Endothelial cell of umbilical vein (primary cell): ENCODE measurements around the gene KCP. TPM values are rescaled to one million over a fixed set of nuclear protein-coding genes. Genes with fewer than 3 reads are reported as not detected.

Source experiments
- BruUV-seq: library from RNA; stranded (reverse); fragments of 400-500 nt; replicated peaks from 2 replicates; lab custom pipeline; 2021; lab: Mats Ljungman, UMichigan
- CTCF ChIA-PET: fragments of 300-600, 350-600 bp; sonication (Branson Sonifier 250); formaldehyde crosslinking; loops from one replicate; lab custom pipeline; 2021; ENCODE audit warnings: antibody characterized with exemption, inconsistent platforms; lab: Charles Lee
- POLR2A ChIA-PET: fragments of 300-600, 350-600 bp; sonication (Branson Sonifier 250); formaldehyde crosslinking; loops from one replicate; lab custom pipeline; 2021; ENCODE audit warnings: antibody characterized with exemption, inconsistent platforms; lab: Charles Lee
- DNase-seq: peaks from one replicate; pipeline ENCODE4 v3.0.0-alpha.2; 2011; ENCODE audit warnings: low read depth, low spot score
- FAIRE-seq: peaks from 2 replicates; lab custom pipeline; 2011; peaks lifted over from hg19 to GRCh38; lab: Jason Lieb, UNC
- H2AFZ ChIP-seq: 2 replicates; pipeline ENCODE4 v1.6.0; 2012; ENCODE audit warnings: low read depth, low read length, control low read depth, inconsistent platforms
- H3K27ac ChIP-seq: 2 replicates; pipeline ENCODE4 v1.5.1; 2011; ENCODE audit warnings: low read depth, mild to moderate bottlenecking, control low read depth, low read length, moderate library complexity; ENCODE audit not compliant: insufficient read depth
- H3K27me3 ChIP-seq, 2 experiments: 2 replicates each; pipeline versions ENCODE4 v1.6.0 to v1.6.1; 2011; ENCODE audit warnings: low read length in 2 of 2, mixed read lengths in 1 of 2; ENCODE audit not compliant: control insufficient read depth in 2 of 2, insufficient read depth in 2 of 2
- H3K36me3 ChIP-seq, 2 experiments: 2 replicates in 1 of 2; 3 replicates in 1 of 2; pipeline ENCODE4 v1.5.1; 2011; ENCODE audit warnings: low read length in 2 of 2, mild to moderate bottlenecking in 1 of 2, moderate library complexity in 1 of 2; ENCODE audit not compliant: control insufficient read depth in 2 of 2, insufficient read depth in 2 of 2; ENCODE audit errors: extremely low read depth in 1 of 2
- H3K4me1 ChIP-seq: 3 replicates; pipeline ENCODE4 v1.5.1; 2011; ENCODE audit warnings: mild to moderate bottlenecking, low read length; ENCODE audit not compliant: control insufficient read depth, insufficient read depth; ENCODE audit errors: extremely low read depth
- H3K4me2 ChIP-seq: 2 replicates; pipeline ENCODE4 v1.6.1; 2011; ENCODE audit warnings: low read length, control low read depth, mixed read lengths; ENCODE audit not compliant: insufficient read depth
- H3K4me3 ChIP-seq, 3 experiments: fragments of 200-600 bp in 1 of 3; sonication (generic), shearing (Covaris generic) in 1 of 3; replicated peaks in 1 of 3; 2 replicates each; pipeline ENCODE4 v1.5.1; 2011 to 2016; ENCODE audit warnings: control low read depth in 3 of 3, low read length in 3 of 3, mild to moderate bottlenecking in 2 of 3, inconsistent platforms in 1 of 3, low read depth in 1 of 3, moderate library complexity in 1 of 3; ENCODE audit not compliant: insufficient read depth in 1 of 3
- H3K79me2 ChIP-seq: 2 replicates; pipeline ENCODE4 v1.6.0; 2012; ENCODE audit warnings: low read length, inconsistent platforms; ENCODE audit not compliant: control insufficient read depth, insufficient read depth
- H3K9ac ChIP-seq: replicated peaks from 2 replicates; pipeline ENCODE3; 2011; ENCODE audit warnings: low read length, control low read depth; ENCODE audit not compliant: insufficient read depth; ENCODE audit errors: extremely low read depth
- H3K9me1 ChIP-seq: replicated peaks from 3 replicates; pipeline ENCODE4 v1.6.0; 2011; ENCODE audit warnings: mild to moderate bottlenecking, low read length; ENCODE audit not compliant: control insufficient read depth, insufficient read depth; ENCODE audit errors: extremely low read depth
- H3K9me3 ChIP-seq: replicated peaks from 2 replicates; pipeline ENCODE4 v1.5.1; 2012; ENCODE audit warnings: low read length, inconsistent platforms; ENCODE audit not compliant: control insufficient read depth, insufficient read depth
- H4K20me1 ChIP-seq: replicated peaks from 2 replicates; pipeline ENCODE3; 2011; ENCODE audit warnings: mild to moderate bottlenecking, low read length; ENCODE audit not compliant: control insufficient read depth, insufficient read depth; ENCODE audit errors: extremely low read depth
- CTCF ChIP-seq, 2 donors: IDR thresholded peaks; 1 replicate in 1 of 2; 2 replicates in 1 of 2; pipeline ENCODE4 v1.5.1; 2011; ENCODE audit warnings: low read length in 2 of 2, mild to moderate bottlenecking in 2 of 2, moderate library complexity in 2 of 2, control low read depth in 1 of 2, inconsistent platforms in 1 of 2, low read depth in 1 of 2; ENCODE audit not compliant: insufficient read depth in 1 of 2; ENCODE audit errors: extremely low read depth in 1 of 2
- EZH2 ChIP-seq: IDR thresholded peaks from 2 replicates; pipeline ENCODE4 v1.6.1; 2012; ENCODE audit warnings: borderline replicate concordance, low read depth, mild to moderate bottlenecking, moderate library complexity, low read length, inconsistent platforms; ENCODE audit not compliant: severe bottlenecking
- FOS ChIP-seq: IDR thresholded peaks from 2 replicates; pipeline ENCODE4 v1.6.1; 2011; ENCODE audit warnings: mild to moderate bottlenecking, low read length, moderate library complexity, borderline replicate concordance; ENCODE audit not compliant: insufficient read depth
- GATA2 ChIP-seq: IDR thresholded peaks from 2 replicates; pipeline ENCODE4 v1.7.0; 2011; ENCODE audit warnings: low read depth, mild to moderate bottlenecking, moderate library complexity, mixed read lengths, low read length; ENCODE audit not compliant: insufficient read length, insufficient read depth
- JUN ChIP-seq: IDR thresholded peaks from 2 replicates; pipeline ENCODE4 v1.6.1; 2011; ENCODE audit warnings: borderline replicate concordance, low read depth; ENCODE audit not compliant: insufficient read length, insufficient read depth
- MAX ChIP-seq: IDR thresholded peaks from 2 replicates; pipeline ENCODE4 v1.6.1; 2011; ENCODE audit not compliant: insufficient read depth, insufficient read length
- MYC ChIP-seq: IDR thresholded peaks from one replicate; pipeline ENCODE4 v1.6.1; 2011; ENCODE audit warnings: mild to moderate bottlenecking, low read depth, low read length
- POLR2A ChIP-seq: IDR thresholded peaks from 2 replicates; pipeline ENCODE4 v1.6.1; 2012; ENCODE audit warnings: low read depth, mild to moderate bottlenecking, control low read depth, low read length
- POLR2AphosphoS5 ChIP-seq: IDR thresholded peaks from 2 replicates; pipeline ENCODE4 v1.6.1; 2012; ENCODE audit warnings: low read depth, mild to moderate bottlenecking, control low read depth, low read length, moderate library complexity; ENCODE audit not compliant: insufficient read depth
- dilution Hi-C: fragments of 300-500 bp; cut with MboI; formaldehyde crosslinking; loops from one replicate; pipeline ENCODE4 v1.15.0; 2019; ENCODE audit warnings: low sequenced_read_pairs; ENCODE audit not compliant: extremely low pct_ligation_motif_present
- intact Hi-C: fragments of 100-400 bp; cut with micrococcal nuclease; formaldehyde crosslinking; loops from one replicate; pipeline ENCODE4 v1.10.0; 2022
- polyA plus RNA-seq, 4 experiments: library from polyadenylated mRNA; depleted of rRNA in 3 of 4; stranded (reverse) in 3 of 4; unstranded in 1 of 4; fragments of >200 nt; gene quantifications; 2 replicates each; pipeline versions ENCODE4 v1.2.1 to v1.2.3, GENCODE V29; 2011 to 2012; ENCODE audit warnings: missing spikeins in 1 of 4
- total RNA-seq: library from RNA; stranded (reverse); gene quantifications from 2 replicates; pipeline ENCODE4 v1.2.3, GENCODE V29; 2021

Gene KCP
- total and polyA plus RNA-seq, 2 donors (not counting 3 experiments of a cell fraction or from before 2014, with no cell fraction given): not detected

GRCh38 chr7:128955981-128956380 is 45.5 kb upstream of the KCP start:
- H3K27me3 ChIP-seq: no peaks in the 10 kb centered on the region
- ChIA-PET CTCF (no interaction called here), POLR2A (no interaction called here)
- no peak for TF ChIP-seq MYC
- TF ChIP-seq EZH2: no peak
- no peak for TF ChIP-seq POLR2A
- TF ChIP-seq JUN: no peak
- TF ChIP-seq CTCF (IDR thresholded peaks at IDR 0.05; ENCODE audit: extremely low read depth in 1 of 2, insufficient read depth in 1 of 2, low read depth in 1 of 2, low read length in 2 of 2): no peak
- no peak for TF ChIP-seq GATA2
- TF ChIP-seq FOS: no peak
- TF ChIP-seq POLR2AphosphoS5: no peak
- TF ChIP-seq MAX: no peak
- H3K4me1 ChIP-seq: no peaks in the 10 kb centered on the region
- H3K79me2 ChIP-seq: no peaks in the 10 kb centered on the region
- intact Hi-C loops (no loop called here), dilution Hi-C loops (no loop called here)
- no peak overlapping the region for H3K4me3 ChIP-seq
- H3K4me2 ChIP-seq: no peak overlapping the region
- BruUV-seq: no TSS peak
- peaks cover 4 to 23% of the 10 kb centered on the region in 2 experiments for H3K36me3 ChIP-seq
- no peaks in the 10 kb centered on the region for H4K20me1 ChIP-seq
- H3K9ac ChIP-seq: no peak overlapping the region
- H3K9me1 ChIP-seq: no peaks in the 10 kb centered on the region
- no peak for FAIRE-seq
- no peak overlapping the region for H2AFZ ChIP-seq
- no peaks in the 10 kb centered on the region for H3K9me3 ChIP-seq
- no peak for DNase-seq
- no peak overlapping the region for H3K27ac ChIP-seq
